ENCODE results near the gene ALOX15B.
"Not testable (repeated sequence)": the region's sequence is repeated elsewhere in the genome, so short reads cannot be mapped to it uniquely, and the experiment has no call there.

The ALOX15B gene

DNA sequence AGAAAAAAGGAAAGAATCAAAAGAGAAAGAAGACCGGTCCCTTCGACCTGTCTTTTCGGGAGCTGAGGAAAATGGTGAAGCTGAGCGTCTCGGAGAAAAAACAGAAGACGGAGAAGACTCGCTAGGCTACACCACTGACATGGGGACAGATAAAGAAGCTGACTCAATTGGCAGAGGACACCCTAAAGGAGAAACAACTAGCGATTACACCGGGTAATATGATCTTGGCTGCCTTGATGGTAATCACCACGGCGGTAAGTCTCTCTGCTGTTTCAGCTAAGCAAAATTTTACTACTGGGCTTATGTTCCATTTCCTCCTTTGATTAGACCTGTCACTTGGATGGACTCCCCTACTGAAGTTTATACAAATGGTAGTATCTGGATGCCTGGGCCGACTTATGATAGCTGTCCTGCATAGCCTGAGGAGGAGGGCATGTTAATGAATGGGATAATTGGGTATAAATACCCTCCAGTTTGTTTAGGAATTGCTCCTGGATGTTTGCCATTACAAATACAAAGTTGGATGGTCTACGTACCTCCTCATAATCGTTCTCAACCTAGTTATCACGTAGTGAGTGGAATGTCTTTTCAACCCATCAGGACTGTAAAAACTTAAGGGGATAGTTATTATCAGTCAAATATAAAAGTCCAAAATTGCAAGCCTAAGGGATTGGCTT lies 24.1 kb downstream of the ALOX15B start:
- no peak for DNase-seq (ENCODE audit: low read depth in 2 of 2)

DNA sequence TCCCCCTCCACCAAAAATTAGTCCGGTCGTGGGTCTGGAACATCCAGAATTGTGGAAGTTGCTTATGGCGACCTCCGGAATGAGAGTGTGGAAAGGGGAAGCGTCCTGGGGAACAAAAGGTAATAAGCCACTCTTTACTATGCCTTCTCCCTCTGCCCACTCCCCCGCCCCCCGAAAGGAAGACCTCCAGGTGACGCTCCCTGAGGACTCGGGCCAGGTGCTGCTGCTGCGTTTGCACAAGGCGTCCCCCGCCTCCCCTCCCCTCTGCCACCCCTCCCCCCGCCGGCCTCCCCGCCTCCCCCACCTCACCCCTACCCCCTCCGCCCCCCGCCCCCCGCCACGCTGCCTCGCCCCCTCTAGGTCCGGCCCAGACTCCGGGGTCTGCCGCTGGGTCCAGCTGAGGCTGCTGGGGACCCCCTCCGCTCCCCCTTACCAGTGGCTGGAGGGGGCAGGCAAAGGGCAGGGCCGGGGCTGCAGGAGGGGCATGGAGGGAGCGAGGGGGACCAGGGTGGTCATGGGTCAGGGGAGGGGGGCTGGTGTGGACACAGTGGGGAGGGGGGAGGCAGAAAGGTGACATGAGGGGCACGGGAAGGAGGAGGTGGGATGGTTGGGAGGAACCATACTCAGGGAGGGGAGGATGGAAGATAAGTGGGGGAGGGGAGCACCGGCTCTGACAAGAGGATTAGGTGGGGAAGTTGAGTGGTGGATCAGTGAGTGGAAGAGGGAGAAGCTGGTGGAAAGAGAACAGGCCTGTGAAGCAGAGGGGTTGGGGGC lies 25.1 kb downstream of the ALOX15B start:
- DNase-seq (ENCODE audit: low read depth in 2 of 2) = no peak

- DNase-seq (ENCODE audit: low read depth in 2 of 2) = no peak
Measured at GRCh38 chr17:8064561-8065019, 25.7 kb downstream of the ALOX15B start.

DNA sequence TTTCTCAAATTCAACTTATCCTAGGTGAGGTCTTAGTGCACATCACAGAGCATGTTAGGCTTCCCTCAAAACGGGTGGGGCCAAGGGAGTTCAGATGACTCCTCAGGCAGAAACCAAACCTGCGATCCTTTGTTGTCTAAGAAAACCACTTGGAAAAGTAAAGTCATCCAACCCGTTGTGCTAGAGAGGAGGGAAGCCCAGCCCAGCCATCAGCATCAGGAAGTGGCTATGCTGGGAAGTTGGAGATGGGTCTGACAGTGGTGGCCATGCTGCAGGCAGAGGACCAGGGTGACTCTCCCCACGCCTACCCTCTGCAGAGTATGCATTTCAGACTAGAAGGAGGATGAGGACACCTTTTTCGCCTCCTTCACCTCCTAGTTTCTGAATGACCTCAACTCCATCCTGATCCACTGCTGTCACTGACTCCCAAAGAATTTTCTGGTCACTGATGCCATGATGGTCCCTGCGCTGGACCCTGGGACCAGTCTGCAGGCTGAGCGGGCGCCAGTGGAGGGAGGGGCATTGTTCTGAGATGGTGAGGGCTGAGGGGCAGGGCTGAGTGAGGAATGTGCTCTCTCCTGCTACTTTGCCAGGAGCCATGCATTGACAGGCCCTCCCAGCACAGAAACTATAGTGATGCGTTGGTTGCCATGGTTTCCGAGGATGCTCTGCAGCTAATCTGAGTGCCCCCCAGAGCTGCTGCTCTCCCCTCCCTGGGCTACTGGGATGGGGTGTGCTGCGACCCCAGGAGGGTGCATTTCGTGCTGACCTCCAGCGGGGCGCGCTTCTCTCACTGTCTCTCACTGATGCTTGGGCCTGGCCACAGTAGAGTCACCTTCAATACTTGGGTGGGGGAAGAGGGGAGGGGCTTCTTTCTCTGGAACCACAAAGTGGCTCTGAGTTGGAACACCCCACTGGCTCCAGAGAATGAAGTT lies 28.2 kb downstream of the ALOX15B start:
- DNase-seq (ENCODE audit: low read depth in 2 of 2) = no peak

DNA sequence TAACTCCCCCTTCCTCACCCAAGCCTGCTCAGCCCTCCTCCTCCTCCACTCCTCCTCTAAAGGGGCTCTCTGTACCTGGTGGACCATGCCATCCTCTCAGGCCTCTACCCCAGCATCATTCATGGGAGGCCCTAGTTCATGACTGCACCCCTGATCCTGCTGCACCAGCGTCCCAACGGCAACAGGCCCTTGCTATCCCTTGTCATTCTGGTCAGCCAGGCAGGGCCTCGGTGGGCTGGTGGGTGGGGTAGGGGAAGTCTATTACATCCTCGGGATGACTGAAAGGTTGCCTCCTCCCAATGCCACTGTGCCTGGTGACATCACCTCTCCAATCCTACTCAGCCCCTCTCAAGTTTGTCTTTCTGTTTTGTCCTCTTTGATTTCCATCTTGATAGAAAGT lies 28.9 kb downstream of the ALOX15B start:
- DNase-seq (ENCODE audit: low read depth in 2 of 2) = no peak

DNA sequence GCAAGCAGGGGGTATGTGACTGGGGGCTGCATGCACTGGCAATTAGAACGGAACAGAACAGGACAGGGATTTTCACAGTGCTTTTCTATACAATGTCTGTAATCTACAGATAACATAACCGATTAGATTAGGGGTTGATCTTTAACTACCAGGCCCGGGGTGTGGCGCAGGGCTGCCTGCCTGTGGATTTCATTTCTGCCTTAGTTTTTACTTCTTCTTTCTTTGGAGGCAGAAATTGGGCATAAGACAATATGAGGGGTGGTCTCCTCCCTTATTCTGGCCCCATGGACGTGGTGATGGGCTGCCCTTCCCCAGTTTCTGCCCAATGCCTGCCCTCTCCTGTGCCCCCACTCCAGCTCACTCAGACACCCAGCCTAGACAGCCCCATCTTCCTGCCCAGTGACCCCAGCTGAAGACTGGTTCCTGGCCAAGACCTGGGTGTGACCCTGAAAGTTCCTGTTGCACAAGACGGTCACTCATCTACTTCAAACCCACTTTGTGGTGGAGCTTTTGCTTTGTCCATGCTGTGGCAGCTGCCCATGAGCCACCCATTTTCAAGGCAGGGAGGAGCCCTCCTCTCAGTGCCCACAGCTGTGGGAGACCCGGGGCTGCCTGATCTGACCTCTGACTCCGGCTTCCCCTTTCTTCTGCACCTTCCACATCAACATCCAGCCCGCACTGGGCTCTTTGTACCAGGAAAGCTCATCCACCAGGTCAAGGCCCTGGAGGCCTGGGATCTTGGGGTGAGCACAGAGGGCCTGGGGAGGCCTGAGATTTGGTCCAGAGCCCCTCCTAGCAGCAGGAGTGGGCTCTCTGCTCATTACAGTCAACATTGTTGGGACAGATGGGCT lies 30.1 kb downstream of the ALOX15B start:
- no peak for DNase-seq (ENCODE audit: low read depth in 2 of 2)

DNA sequence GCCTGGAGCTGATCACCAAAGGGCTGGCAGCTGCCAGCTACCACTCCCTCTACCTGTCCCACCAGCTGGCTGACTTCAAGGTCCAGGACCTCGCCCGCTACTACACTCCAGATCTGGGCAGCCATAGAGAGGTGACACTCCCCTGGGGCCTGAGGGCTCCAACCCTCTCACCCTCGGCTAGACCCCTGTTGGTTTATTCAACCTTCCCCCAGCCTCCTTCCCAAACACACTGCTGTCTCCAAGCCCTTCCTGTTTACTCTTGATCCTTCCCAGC lies 30.7 kb downstream of the ALOX15B start:
- DNase-seq (ENCODE audit: low read depth in 2 of 2) = no peak

DNA sequence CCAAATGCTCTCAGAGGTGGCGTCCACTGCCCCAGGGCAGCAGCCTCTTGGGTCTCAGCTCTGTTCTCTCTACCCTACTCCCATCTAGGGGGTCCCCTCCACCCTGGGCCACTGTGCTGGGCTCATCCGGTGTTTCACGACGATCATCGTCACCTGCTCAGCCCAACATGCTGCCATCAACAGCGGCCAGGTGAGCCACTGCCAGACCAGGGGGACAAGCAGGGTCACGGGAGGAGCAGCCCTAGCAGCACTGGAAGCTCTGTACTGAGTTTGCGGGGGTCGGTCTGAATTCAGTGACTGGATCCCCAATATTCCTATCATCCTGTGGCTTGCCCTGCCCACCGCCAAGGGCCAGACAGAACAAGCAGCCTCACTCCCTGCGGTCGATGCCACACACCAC lies 32.6 kb downstream of the ALOX15B start:
- no peak for DNase-seq (ENCODE audit: low read depth in 2 of 2)

DNA sequence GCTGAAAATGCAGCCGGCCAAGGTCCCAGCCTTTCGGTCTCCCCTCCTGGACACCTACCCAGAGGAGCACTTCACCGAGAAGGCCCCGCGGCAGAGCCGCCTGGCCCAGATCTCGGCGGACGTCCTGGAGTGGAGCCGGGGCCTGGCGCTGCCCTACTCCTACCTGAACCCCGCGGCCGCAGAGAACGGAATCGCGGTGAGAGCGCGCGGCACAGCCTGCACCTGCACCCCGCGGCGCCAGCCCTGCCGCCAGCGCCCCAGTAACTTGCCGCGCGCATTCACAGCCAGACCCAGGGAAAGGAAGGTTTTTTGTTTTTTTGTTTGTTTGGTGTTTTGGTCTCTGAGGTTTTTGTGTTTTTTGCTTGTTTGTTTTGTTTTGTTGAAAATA lies 33.5 kb downstream of the ALOX15B start:
- DNase-seq (ENCODE audit: low read depth in 2 of 2) = no peak

- DNase-seq (ENCODE audit: low read depth in 2 of 2) = no peak
Measured at GRCh38 chr17:8072729-8073461, 34.0 kb downstream of the ALOX15B start.

GRCh38 chr17:8073627-8074484 lies 35.0 kb downstream of the ALOX15B start:
- DNase-seq (ENCODE audit: low read depth in 2 of 2) = peak; percentile 82 to 85

GRCh38 chr17:8074554-8074953 lies 35.7 kb downstream of the ALOX15B start:
- no peak for DNase-seq (ENCODE audit: low read depth in 2 of 2)

DNA sequence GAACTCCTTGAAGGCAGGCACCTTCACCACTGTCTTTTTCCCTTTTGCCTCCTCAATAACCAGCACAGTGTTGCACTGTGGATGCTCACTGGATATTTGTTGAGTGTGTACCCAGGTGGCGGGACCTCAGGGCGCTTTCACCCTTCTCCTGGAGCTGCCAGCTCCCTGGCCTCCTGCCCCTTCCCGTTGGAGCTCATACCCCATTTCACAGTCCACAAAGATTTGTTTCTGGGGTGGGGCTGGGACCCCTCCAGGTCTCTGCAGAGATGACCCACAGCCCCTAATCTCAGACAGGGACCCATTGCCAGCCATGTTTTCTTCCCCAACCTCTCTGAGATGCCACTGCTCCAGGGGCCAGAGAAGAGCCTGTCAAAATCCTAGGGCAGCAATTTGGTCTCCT lies 36.2 kb downstream of the ALOX15B start:
- DNase-seq (ENCODE audit: low read depth in 2 of 2) = no peak

DNA sequence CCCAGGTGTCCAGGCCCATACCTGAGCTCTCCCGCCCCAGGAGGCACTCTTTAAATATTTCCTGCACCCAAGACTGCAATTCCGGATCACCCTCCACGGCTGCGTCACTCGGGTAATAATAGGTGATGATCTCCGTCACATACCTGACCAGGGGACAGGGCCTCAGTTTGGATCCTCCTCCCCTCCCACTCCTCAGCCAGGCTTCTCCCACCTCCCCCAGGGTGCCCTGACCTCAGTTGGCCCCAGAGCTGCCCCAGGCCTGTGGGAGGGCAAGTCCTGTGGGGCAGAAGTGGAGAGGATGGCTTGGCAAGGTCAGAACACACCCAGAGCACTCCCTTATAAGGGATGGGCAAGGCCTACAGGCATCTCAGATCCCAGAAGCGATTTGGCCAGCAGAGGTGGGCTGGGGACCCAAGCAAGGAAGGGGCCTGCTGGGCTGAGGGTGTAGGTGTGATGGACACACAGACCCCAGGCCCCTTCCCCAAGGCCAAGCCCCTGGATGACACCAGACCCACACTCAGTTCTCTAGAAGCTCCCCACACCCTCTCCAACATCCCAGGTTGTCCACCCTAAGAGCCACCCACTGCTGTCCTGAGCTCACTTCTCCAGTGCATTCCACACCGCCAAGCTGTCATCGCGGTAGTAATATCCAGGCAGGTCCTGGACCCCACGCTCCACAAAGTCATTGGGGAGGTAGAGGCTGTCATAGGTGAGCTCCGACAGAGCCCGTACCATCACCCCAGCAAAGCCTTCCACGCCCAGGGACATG lies 36.9 kb downstream of the ALOX15B start:
- DNase-seq (ENCODE audit: low read depth in 2 of 2) = no peak

DNA sequence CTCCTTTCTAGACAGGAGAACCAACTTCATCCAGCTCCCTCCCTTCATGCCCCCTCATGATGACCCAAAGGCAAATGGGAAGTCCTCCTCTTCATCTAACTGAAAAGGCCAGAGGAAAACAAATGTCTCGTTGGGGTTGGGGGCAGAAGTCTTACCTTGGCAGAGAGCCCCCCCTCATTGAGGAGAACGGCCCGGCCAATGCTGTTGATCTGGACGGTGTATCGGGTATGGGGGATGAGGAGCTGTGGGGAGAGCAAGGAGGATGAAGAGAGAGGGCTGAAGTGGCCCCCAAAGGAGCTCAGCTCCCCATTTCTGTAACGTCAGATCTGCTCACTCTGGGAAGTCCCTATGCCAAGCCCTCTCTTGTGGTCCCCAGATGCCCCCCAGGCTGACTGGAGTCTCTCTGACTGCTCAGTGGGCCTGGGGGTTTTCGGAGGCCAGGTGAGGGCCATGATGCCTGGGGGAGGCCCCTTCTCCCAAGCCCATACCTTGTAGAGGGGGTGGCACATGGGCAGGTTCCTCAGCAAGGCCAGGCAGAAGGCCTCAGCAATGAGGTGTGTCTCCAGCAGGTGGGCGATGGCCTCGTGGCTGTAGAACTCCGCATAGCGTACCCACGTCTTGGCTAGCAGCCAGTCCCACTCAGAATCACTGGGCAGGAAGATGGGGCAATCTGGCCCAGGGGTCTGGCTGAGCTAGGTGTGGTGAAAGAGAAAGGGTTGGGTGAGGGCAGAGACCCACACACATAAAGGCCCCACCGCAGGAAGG lies 37.8 kb downstream of the ALOX15B start:
- DNase-seq (ENCODE audit: low read depth in 2 of 2) = no peak

- DNase-seq (ENCODE audit: low read depth in 2 of 2) = not testable (repeated sequence)
Measured at GRCh38 chr17:8077939-8078338, 39.1 kb downstream of the ALOX15B start.

DNA sequence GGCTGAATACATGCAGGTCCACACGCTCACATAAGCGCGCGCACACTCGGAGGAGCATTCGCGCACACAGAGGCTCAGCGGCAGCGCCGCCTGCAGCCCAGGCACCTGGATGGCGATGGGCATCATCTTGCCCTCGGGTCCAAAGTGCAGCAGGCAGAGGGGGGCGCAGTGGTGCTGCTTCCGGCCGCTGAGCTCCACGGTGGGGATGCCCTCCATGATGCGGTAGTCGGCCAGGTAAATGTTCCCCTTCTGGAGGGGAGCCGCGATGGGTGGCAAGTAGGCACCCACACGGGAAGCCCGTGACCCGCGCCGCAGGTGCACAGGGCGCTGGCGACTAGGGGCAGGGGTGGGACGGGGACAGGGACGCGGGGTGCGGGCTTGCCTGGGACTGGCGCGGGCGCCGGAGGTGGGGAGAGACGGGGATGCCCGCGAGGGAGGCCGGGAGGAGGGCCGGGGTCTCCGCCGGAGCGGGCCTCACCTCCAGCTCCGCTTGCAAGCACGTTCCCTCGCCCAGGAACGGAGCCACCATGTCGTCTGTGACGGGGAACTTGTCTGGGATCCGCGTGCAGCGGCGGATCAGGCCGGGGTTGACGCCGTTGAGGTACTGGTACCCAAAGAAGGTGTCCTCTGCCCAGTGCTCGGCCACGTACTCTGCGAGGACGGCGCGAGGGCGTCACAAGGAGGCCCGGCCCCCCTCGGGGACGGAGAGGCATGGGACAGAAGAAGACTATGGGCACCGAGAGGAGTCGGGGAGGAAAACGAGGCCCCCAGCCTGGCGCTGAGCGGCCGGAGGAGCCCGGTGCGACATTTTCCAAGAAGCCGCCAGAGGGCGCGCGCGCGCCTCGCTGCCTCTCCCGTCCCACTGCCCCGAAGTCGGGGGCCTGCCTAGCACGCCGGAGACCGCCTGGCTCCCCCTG lies 40.7 kb downstream of the ALOX15B start:
- DNase-seq (ENCODE audit: low read depth in 2 of 2) = peak; percentile 75 to 76
